Uterus (tissue), 4 donors: Measurements from ENCODE around the gene MAZ. TPM values are rescaled to one million over a fixed set of nuclear protein-coding genes. Genes with fewer than 3 reads are reported as not detected.

Experiments used
- DNase-seq, 2 donors: peaks; one replicate each; pipeline ENCODE4 v3.0.0-alpha.2; 2019 to 2020
- H3K27ac ChIP-seq, 2 donors: fragments of 200-600 bp; sonication (generic); 1 replicate in 1 of 2; 2 replicates in 1 of 2; pipeline ENCODE4 v1.5.1; 2016 to 2018
- H3K27me3 ChIP-seq, 2 donors: fragments of 200-600 bp; sonication (generic); one replicate each; pipeline ENCODE4 v1.5.1; 2018 to 2019; ENCODE audit warnings: control low read depth in 1 of 2
- H3K36me3 ChIP-seq, 2 donors: fragments of 200-600 bp; sonication (generic); one replicate each; pipeline ENCODE4 v1.5.1; 2019; ENCODE audit warnings: control low read depth in 1 of 2
- H3K4me1 ChIP-seq, 2 donors: fragments of 200-600 bp; sonication (generic); one replicate each; pipeline ENCODE4 v1.5.1; 2018 to 2019; ENCODE audit warnings: control low read depth in 1 of 2
- H3K4me3 ChIP-seq, 2 donors: fragments of 200-600 bp; sonication (generic); 1 replicate in 1 of 2; 2 replicates in 1 of 2; pipeline ENCODE4 v1.5.1; 2018 to 2019; ENCODE audit warnings: mild to moderate bottlenecking in 1 of 2
- H3K9me3 ChIP-seq, 2 donors: fragments of 200-600 bp; sonication (generic); one replicate each; pipeline ENCODE4 v1.5.1; 2019; ENCODE audit warnings: control low read depth in 1 of 2
- CTCF ChIP-seq, 4 experiments: fragments of 200-600 bp in 2 of 4; fragments of 450-650 bp in 2 of 4; sonication (generic) in 2 of 4; IDR thresholded peaks; one replicate each; pipeline ENCODE4 v1.5.1; 2016 to 2019; ENCODE audit warnings: antibody characterized with exemption in 4 of 4, mild to moderate bottlenecking in 2 of 4, moderate library complexity in 1 of 4
- POLR2A ChIP-seq, 2 donors: fragments of 450-650 bp; IDR thresholded peaks; one replicate each; pipeline ENCODE4 v1.6.1; 2016; ENCODE audit warnings: antibody characterized with exemption in 2 of 2, mild to moderate bottlenecking in 1 of 2, moderate library complexity in 1 of 2
- intact Hi-C: fragments of 100-400 bp; cut with DNase I; formaldehyde crosslinking; loops from one replicate; pipeline ENCODE4 v1.15.1; 2023; ENCODE audit warnings: low total_unique reads
- total RNA-seq, 4 donors: library from RNA; depleted of rRNA in 3 of 4; stranded (reverse); fragments of >200 nt in 3 of 4; gene quantifications; one replicate each; pipeline versions ENCODE4 v1.1.0 to v1.2.4, GENCODE V29; 2014 to 2023
- donor health status: DM: yes; HTN: yes; CAD: no.

Gene MAZ
- total RNA-seq, 4 donors from 2014 or later: 32.8 to 200 (median 67.5) TPM

- TF ChIP-seq CTCF (IDR thresholded peaks at IDR 0.05) (no peak), POLR2A (IDR thresholded peaks at IDR 0.05) (no peak)
- intact Hi-C loops: no loop called here
- Histone ChIP-seq H3K27me3 (no peaks in the 10 kb centered on the region), H3K9me3 (no peaks in the 10 kb centered on the region), H3K27ac (no peak overlapping the region), H3K4me1 (no peaks in the 10 kb centered on the region), H3K36me3 (no peaks in the 10 kb centered on the region), H3K4me3 (no peak overlapping the region)
- DNase-seq: no peak
Observed at GRCh38 chr16:29840240-29840639, 33.9 kb downstream of the MAZ start.

- DNase-seq: no peak
- TF ChIP-seq POLR2A (IDR thresholded peaks at IDR 0.05): no peak
- no peak overlapping the region for H3K4me3 ChIP-seq
- H3K27me3 ChIP-seq: no peaks in the 10 kb centered on the region
- no peaks in the 10 kb centered on the region for H3K9me3 ChIP-seq
- no peaks in the 10 kb centered on the region for H3K4me1 ChIP-seq
- intact Hi-C loops: no loop called here
- no peak overlapping the region for H3K27ac ChIP-seq
- H3K36me3 ChIP-seq: no peaks in the 10 kb centered on the region
Observed at GRCh38 chr16:29841631-29842030, 35.3 kb downstream of the MAZ start.

- Histone ChIP-seq H3K4me3 (no peak overlapping the region), H3K27me3 (no peaks in the 10 kb centered on the region), H3K36me3 (no peaks in the 10 kb centered on the region), H3K4me1 (no peaks in the 10 kb centered on the region), H3K9me3 (no peaks in the 10 kb centered on the region), H3K27ac (no peak overlapping the region)
- DNase-seq: no peak
- TF ChIP-seq POLR2A (IDR thresholded peaks at IDR 0.05) (no peak), CTCF (IDR thresholded peaks at IDR 0.05) (no peak)
- intact Hi-C loops: no loop called here
Observed at GRCh38 chr16:29842732-29843346, 36.5 kb downstream of the MAZ start.

- no peaks in the 10 kb centered on the region for H3K27me3 ChIP-seq
- no peaks in the 10 kb centered on the region for H3K36me3 ChIP-seq
- no peaks in the 10 kb centered on the region for H3K9me3 ChIP-seq
- H3K4me3 ChIP-seq: no peak overlapping the region
- H3K4me1 ChIP-seq: no peaks in the 10 kb centered on the region
- intact Hi-C loops: no loop called here
- TF ChIP-seq CTCF (IDR thresholded peaks at IDR 0.05): no peak
- no peak for TF ChIP-seq POLR2A (IDR thresholded peaks at IDR 0.05)
- no peak for DNase-seq
- H3K27ac ChIP-seq: peak overlapping the region; percentile 55 to 65
Observed at GRCh38 chr16:29843931-29844330, 37.6 kb downstream of the MAZ start.

- no peaks in the 10 kb centered on the region for H3K9me3 ChIP-seq
- no peak overlapping the region for H3K4me3 ChIP-seq
- no peaks in the 10 kb centered on the region for H3K4me1 ChIP-seq
- peak overlapping the region; percentile 55 to 65 for H3K27ac ChIP-seq
- H3K36me3 ChIP-seq: no peaks in the 10 kb centered on the region
- H3K27me3 ChIP-seq: no peaks in the 10 kb centered on the region
- no peak for TF ChIP-seq POLR2A (IDR thresholded peaks at IDR 0.05)
- TF ChIP-seq CTCF (IDR thresholded peaks at IDR 0.05): no peak
- intact Hi-C loops: no loop called here
- peak; percentile 77 to 80 for DNase-seq
Observed at GRCh38 chr16:29844575-29845331, 38.4 kb downstream of the MAZ start.
